B cell (primary cell): ENCODE results near the gene CD19. TPM values are rescaled to one million over a fixed set of nuclear protein-coding genes. Genes with fewer than 3 reads are reported as not detected.

Experiments
- ATAC-seq: fragments of 200-7000 bp; cut with Tn5 transposase; one replicate; pipeline ENCODE4 v1.10.0; 2021; ENCODE audit warnings: low read depth, mild to moderate bottlenecking, moderate number of reproducible peaks, moderate library complexity
- CTCF ChIA-PET: fragments of 350-600 bp; sonication (Branson Sonifier 250); formaldehyde crosslinking; loops from one replicate; lab custom pipeline; 2021; ENCODE audit warnings: antibody characterized with exemption, inconsistent platforms; lab: Charles Lee
- POLR2A ChIA-PET: fragments of 350-600 bp; sonication (Branson Sonifier 250); formaldehyde crosslinking; loops from one replicate; lab custom pipeline; 2021; ENCODE audit warnings: antibody characterized with exemption; lab: Charles Lee
- DNase-seq: peaks from one replicate; pipeline ENCODE4 v3.0.0; 2013
- H2AFZ ChIP-seq: 2 replicates; pipeline ENCODE4 v1.6.1; 2012; ENCODE audit warnings: mild to moderate bottlenecking, low read depth, low read length; ENCODE audit not compliant: insufficient read depth, poor library complexity, severe bottlenecking
- H3K27ac ChIP-seq, 2 donors: 1 replicate in 1 of 2; 2 replicates in 1 of 2; pipeline ENCODE4 v1.5.1; 2012 to 2013; ENCODE audit warnings: low read length in 2 of 2, mild to moderate bottlenecking in 2 of 2, moderate library complexity in 1 of 2
- H3K27me3 ChIP-seq, 4 experiments: fragments of 200-600 bp in 1 of 4; sonication (generic) in 1 of 4; replicated peaks in 1 of 4; 1 replicate in 2 of 4; 2 replicates in 2 of 4; pipeline versions ENCODE4 v1.6.1 to v1.7.0; 2013 to 2016; ENCODE audit warnings: low read length in 3 of 4, mild to moderate bottlenecking in 2 of 4, mixed read lengths in 1 of 4, moderate library complexity in 1 of 4; ENCODE audit not compliant: insufficient read depth in 4 of 4, control insufficient read depth in 3 of 4; ENCODE audit errors: control extremely low read depth in 1 of 4
- H3K36me3 ChIP-seq, 2 experiments: replicated peaks in 1 of 2; 1 replicate in 1 of 2; 2 replicates in 1 of 2; pipeline versions ENCODE4 v1.6.1 to v1.7.1; 2013; ENCODE audit warnings: low read length in 1 of 2; ENCODE audit not compliant: insufficient read depth in 2 of 2, control insufficient read depth in 1 of 2; ENCODE audit errors: control extremely low read depth in 1 of 2, extremely low read depth in 1 of 2
- H3K4me1 ChIP-seq, 2 donors: fragments of 200-600 bp in 1 of 2; sonication (generic) in 1 of 2; 1 replicate in 1 of 2; 2 replicates in 1 of 2; pipeline versions ENCODE4 v1.5.1 to v1.6.1; 2013 to 2017; ENCODE audit warnings: low read length in 2 of 2; ENCODE audit not compliant: control insufficient read depth in 2 of 2, insufficient read depth in 2 of 2
- H3K4me2 ChIP-seq: replicated peaks from 2 replicates; pipeline ENCODE3; 2012; ENCODE audit warnings: mild to moderate bottlenecking, low read depth, low read length; ENCODE audit not compliant: poor library complexity, severe bottlenecking
- H3K4me3 ChIP-seq, 5 experiments: fragments of 200-600 bp in 1 of 5; sonication (generic) in 1 of 5; 1 replicate in 3 of 5; 2 replicates in 2 of 5; pipeline versions ENCODE4 v1.5.1 to v1.7.0; 2011 to 2016; ENCODE audit warnings: low read length in 4 of 5, mild to moderate bottlenecking in 4 of 5, low read depth in 2 of 5, control low read depth in 1 of 5, moderate library complexity in 1 of 5; ENCODE audit not compliant: insufficient read depth in 1 of 5; ENCODE audit errors: control extremely low read depth in 1 of 5, extremely low read depth in 1 of 5
- H3K79me2 ChIP-seq: fragments of 200-600 bp; sonication (generic); one replicate; pipeline ENCODE4 v1.6.0; 2016; ENCODE audit warnings: low read length; ENCODE audit not compliant: control insufficient read depth, insufficient read depth
- H3K9ac ChIP-seq: fragments of 200-600 bp; sonication (generic); 2 replicates; pipeline ENCODE4 v1.6.1; 2017; ENCODE audit warnings: mild to moderate bottlenecking, low read length, moderate library complexity
- H3K9me3 ChIP-seq, 3 donors: one replicate each; pipeline versions ENCODE4 v1.6.1 to v1.7.1; 2013; ENCODE audit warnings: low read length in 2 of 3; ENCODE audit not compliant: control insufficient read depth in 2 of 3, insufficient read depth in 1 of 3; ENCODE audit errors: control extremely low read depth in 1 of 3
- H4K20me1 ChIP-seq: 2 replicates; pipeline ENCODE4 v1.6.0; 2012; ENCODE audit warnings: mild to moderate bottlenecking, low read length; ENCODE audit not compliant: insufficient read depth, control insufficient read depth, poor library complexity, severe bottlenecking
- H3K27ac Mint-ChIP-seq: one replicate; pipeline ENCODE4 v1.8.0; 2021; ENCODE audit warnings: mixed read lengths
- H3K27me3 Mint-ChIP-seq: one replicate; pipeline ENCODE4 v1.8.0; 2021; ENCODE audit warnings: mixed read lengths
- H3K4me1 Mint-ChIP-seq: one replicate; pipeline ENCODE4 v1.8.0; 2021; ENCODE audit warnings: mixed read lengths
- H3K4me3 Mint-ChIP-seq: one replicate; pipeline ENCODE4 v1.8.0; 2021; ENCODE audit warnings: mixed read lengths
- H3K9me3 Mint-ChIP-seq: one replicate; pipeline ENCODE4 v1.8.0; 2022; ENCODE audit warnings: mixed read lengths; ENCODE audit not compliant: insufficient read depth
- CTCF ChIP-seq: fragments of 200-600 bp; IDR thresholded peaks from one replicate; pipeline ENCODE4 v1.8.0; 2022; ENCODE audit warnings: antibody characterized with exemption, mild to moderate bottlenecking
- EZH2 ChIP-seq: IDR thresholded peaks from 2 replicates; pipeline ENCODE4 v1.6.1; 2012; ENCODE audit warnings: borderline replicate concordance, low read depth, mild to moderate bottlenecking, moderate library complexity, low read length; ENCODE audit not compliant: insufficient read depth, poor library complexity, severe bottlenecking
- WGBS: methylation state at CpG from one replicate; pipeline ENCODE4 v1.1.5; 2013; ENCODE audit warnings: missing lambda C conversion rate; ENCODE audit not compliant: insufficient coverage; 5-methylcytosine and 5-hydroxymethylcytosine counted together
- intact Hi-C: fragments of 100-400 bp; cut with micrococcal nuclease; formaldehyde crosslinking; loops from one replicate; pipeline ENCODE4 v1.10.0; 2022
- polyA plus RNA-seq: library from polyadenylated mRNA; depleted of rRNA; stranded (reverse); fragments of >200 nt; gene quantifications from 2 replicates; pipeline ENCODE4 v1.2.3, GENCODE V29; 2012
- total RNA-seq, 2 donors: library from RNA; stranded (reverse); fragments of 120-200 nt in 1 of 2; gene quantifications; 1 replicate in 1 of 2; 2 replicates in 1 of 2; pipeline versions ENCODE4 v1.2.3 to v1.2.4, GENCODE V29; 2013 to 2022

Gene CD19
- total and polyA plus RNA-seq, 2 donors (not counting 1 experiment from before 2014, with no cell fraction given): 306 to 478 TPM

GRCh38 chr16:28905800-28906372 lies 25.9 kb upstream of the CD19 start:
- Mint-ChIP-seq H3K9me3 (no peaks in the 10 kb centered on the region), H3K27ac (no peak overlapping the region), H3K4me3 (no peak overlapping the region), H3K27me3 (no peaks in the 10 kb centered on the region), H3K4me1 (peaks cover 25% of the 10 kb centered on the region)
- intact Hi-C loops: no loop called here
- Histone ChIP-seq H3K79me2 (peaks cover 6% of the 10 kb centered on the region), H3K27me3 (no peaks in the 10 kb centered on the region), H3K4me2 (no peak overlapping the region), H3K27ac (no peak overlapping the region), H3K4me1 (peaks cover 21 to 32% of the 10 kb centered on the region in 2 donors), H4K20me1 (peaks cover 13% of the 10 kb centered on the region), H3K9ac (no peak overlapping the region), H2AFZ (no peak overlapping the region), H3K36me3 (peaks cover 5 to 52% of the 10 kb centered on the region in 2 experiments), H3K4me3 (no peak overlapping the region), H3K9me3 (no peaks in the 10 kb centered on the region)
- POLR2A ChIA-PET: interaction anchor here (0.6 kb wide), 1 partner anchor 20 kb away, joined by 3 read pairs; no protein-coding TSS in a partner anchor
- DNase-seq: no peak
- TF ChIP-seq EZH2: no peak
- no peak for TF ChIP-seq CTCF
- no peak for ATAC-seq
- CTCF ChIA-PET: no interaction called here
- 95% methylated on average over 23 of the region's 24 CpGs for WGBS
